H4 (cell line): Measurements from ENCODE around the gene OR10C1. TPM values are rescaled to one million over a fixed set of nuclear protein-coding genes. Genes with fewer than 3 reads are reported as not detected.

Source experiments
- DNase-seq: peaks from one replicate; pipeline ENCODE4 v3.0.0-alpha.2; 2015; ENCODE audit warnings: low spot score
- total RNA-seq: library from RNA; depleted of rRNA; stranded (reverse); fragments of >200 nt; shearing (Covaris generic); gene quantifications from 2 replicates; pipeline ENCODE4 v1.2.3, GENCODE V29; 2014; rRNA removed

The OR10C1 gene
- total RNA-seq, 1 experiment from 2014 or later: not detected

GRCh38 chr6:29477923-29478450 is 38.9 kb downstream of the OR10C1 start:
- DNase-seq: no peak

GRCh38 chr6:29478740-29479139 is 39.6 kb downstream of the OR10C1 start:
- no peak for DNase-seq

- DNase-seq: no peak
These were observed 40.5 kb downstream of the OR10C1 start for GRCh38 chr6:29479560-29479959.

GRCh38 chr6:29483186-29483585 is 44.1 kb downstream of the OR10C1 start:
- no peak for DNase-seq

GRCh38 chr6:29483735-29484134 is 44.6 kb downstream of the OR10C1 start:
- DNase-seq: no peak

GRCh38 chr6:29486577-29486976 is 47.5 kb downstream of the OR10C1 start:
- no peak for DNase-seq

- DNase-seq: no peak
These were observed 48.0 kb downstream of the OR10C1 start for GRCh38 chr6:29487131-29487530.

GRCh38 chr6:29487660-29488059 is 48.6 kb downstream of the OR10C1 start, which contains the start of gene MAS1L:
Gene MAS1L, minus strand, starts transcription at chr6:29487956. Its CDS starts 54 bp downstream, at chr6:29487902.
- no peak for DNase-seq

GRCh38 chr6:29488874-29489273 is 49.8 kb downstream of the OR10C1 start:
- no peak for DNase-seq

- DNase-seq: no peak
These were observed 50.2 kb downstream of the OR10C1 start for GRCh38 chr6:29489286-29489685.

GRCh38 chr6:29490055-29490454 is 50.9 kb downstream of the OR10C1 start:
- DNase-seq: no peak

GRCh38 chr6:29490552-29490951 is 51.4 kb downstream of the OR10C1 start:
- no peak for DNase-seq

Other genes with a start within 250 kb of the OR10C1 start
- not detected in 2 replicates for gene OR14J1, start 137.6 kb upstream of the OR10C1 start, total RNA-seq
- gene OR5V1, start 70.4 kb upstream of the OR10C1 start, total RNA-seq: not detected in 2 replicates
- not detected in 2 replicates for gene OR12D3, start 64.0 kb upstream of the OR10C1 start, total RNA-seq
- gene OR12D2, start 43.7 kb upstream of the OR10C1 start, total RNA-seq: not detected in 2 replicates
- not detected in 2 replicates for gene OR12D1, start 24.4 kb upstream of the OR10C1 start, total RNA-seq
- not detected in 2 replicates for gene OR11A1, start 17.8 kb downstream of the OR10C1 start, total RNA-seq
- gene OR2H1, start 17.8 kb downstream of the OR10C1 start, total RNA-seq: not detected in 2 replicates
- gene MAS1L, start 48.6 kb downstream of the OR10C1 start, total RNA-seq: not detected in 2 replicates
- gene UBD, start 120.4 kb downstream of the OR10C1 start, total RNA-seq: 0.99 and 1.1 TPM in 2 replicates
- not detected in 2 replicates for gene OR2H2, start 145.8 kb downstream of the OR10C1 start, total RNA-seq
- 3.8 and 3.9 TPM in 2 replicates for gene GABBR1, start 193.9 kb downstream of the OR10C1 start, total RNA-seq
- not detected in 2 replicates for gene MOG, start 217.8 kb downstream of the OR10C1 start, total RNA-seq
- not detected in 2 replicates for gene ZFP57, start 241.8 kb downstream of the OR10C1 start, total RNA-seq